Glomerular visceral epithelial cell (primary cell): ENCODE data around the gene PRELID2.
"Not testable (repeated sequence)": the region's sequence is repeated elsewhere in the genome, so short reads cannot be mapped to it uniquely, and the experiment has no call there.

Source experiments
- DNase-seq: peaks from one replicate; pipeline ENCODE4 v3.0.0-alpha.2; 2016; ENCODE audit errors: extremely low spot score

The PRELID2 gene

DNA sequence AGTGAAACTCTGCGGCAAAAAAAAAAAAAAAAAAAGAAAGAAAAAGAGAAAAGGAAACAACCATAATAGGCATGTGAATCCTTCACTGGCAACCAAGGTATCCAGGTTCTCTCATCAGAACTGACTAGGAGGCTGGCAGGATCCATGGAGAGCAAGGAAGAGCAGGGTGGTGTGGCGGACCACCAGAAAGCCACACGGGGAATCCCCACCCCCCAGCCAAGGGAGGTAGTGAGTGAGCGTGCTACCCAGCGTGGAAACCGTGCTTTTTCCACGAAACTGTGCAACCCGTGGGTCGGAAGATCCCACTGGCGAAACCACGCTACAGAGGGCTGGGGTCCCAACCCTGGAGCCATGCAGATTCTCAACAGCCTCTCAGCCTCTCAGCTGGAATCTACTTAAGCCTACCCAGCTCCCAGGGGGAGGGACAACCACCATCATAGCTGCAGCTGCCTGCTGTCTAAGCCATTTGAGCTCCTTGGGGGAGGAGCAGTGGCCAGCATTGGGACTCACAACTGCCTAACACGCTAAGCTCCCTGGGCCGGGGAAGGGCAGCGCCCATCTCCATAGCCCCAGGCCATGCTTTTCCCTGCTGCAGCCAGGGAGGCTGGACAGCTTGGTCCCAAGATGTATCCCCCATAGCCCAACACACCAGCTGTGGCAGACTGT lies 91.6 kb downstream of the PRELID2 start:
- DNase-seq = no peak

GRCh38 chr5:145739843-145740242 lies 95.3 kb downstream of the PRELID2 start:
- no peak for DNase-seq

- DNase-seq = no peak
These were observed 96.9 kb downstream of the PRELID2 start for GRCh38 chr5:145738227-145738626.

DNA sequence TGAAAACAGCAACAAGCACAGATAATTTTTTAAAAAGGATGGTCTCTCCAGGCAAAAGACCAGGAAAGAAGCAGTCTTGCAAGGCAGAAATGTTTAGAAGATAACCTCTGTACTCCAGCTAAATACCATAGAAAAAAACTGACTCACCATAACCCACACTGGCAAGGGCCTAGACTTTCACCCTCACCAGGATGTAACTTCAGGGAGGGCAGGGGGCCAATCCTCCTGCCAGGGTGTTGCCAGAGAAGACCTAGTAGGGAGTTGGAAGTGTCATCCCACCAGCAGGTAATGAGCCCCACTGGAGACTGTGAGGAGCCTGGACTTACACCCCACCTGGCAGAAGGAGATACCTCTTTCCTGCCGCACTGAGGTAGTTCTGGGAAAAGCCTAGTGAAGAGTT lies 97.6 kb downstream of the PRELID2 start:
- no peak for DNase-seq

DNA sequence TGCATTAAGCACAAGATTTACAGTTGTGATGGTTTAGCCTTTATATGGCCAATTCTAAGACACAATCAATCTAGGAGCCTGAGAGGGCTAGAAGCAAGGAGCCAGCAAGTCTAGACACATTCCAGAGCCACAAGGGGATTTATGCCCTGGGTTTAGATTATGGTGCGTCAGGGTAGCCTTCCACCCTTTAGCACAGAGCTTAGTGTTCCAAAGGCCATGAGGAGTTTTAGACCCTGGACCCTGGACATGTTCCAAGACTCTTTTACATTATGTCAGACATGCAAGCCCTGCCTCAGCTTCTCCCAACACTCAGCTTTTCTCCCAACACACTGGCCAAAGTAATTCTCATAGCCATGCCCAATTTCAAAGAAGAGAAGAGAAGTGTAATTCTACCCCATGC lies 105.2 kb downstream of the PRELID2 start:
- DNase-seq = not testable (repeated sequence)

- DNase-seq = no peak
These were observed 111.6 kb downstream of the PRELID2 start for GRCh38 chr5:145723516-145723915.

GRCh38 chr5:145718956-145719355 lies 116.2 kb downstream of the PRELID2 start:
- DNase-seq = peak; percentile 17

DNA sequence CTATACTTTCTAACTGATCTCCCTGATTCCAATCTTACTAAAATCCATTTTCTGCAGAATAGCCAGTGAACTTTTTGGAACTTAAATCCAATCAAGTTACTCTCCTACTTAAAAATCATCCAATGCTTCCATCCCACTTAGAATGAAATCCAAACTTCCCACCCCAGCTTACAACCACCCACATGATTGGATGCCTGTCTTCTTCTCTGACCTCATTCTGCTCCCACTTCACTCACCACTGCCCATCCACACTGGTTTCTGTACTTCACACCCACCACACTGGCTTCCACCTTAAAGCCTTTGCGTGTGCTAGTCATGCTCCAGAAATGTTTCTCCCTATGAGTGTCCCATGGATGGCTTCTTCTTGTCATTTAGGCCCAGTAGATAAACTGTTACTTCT lies 119.7 kb downstream of the PRELID2 start:
- DNase-seq = no peak

DNA sequence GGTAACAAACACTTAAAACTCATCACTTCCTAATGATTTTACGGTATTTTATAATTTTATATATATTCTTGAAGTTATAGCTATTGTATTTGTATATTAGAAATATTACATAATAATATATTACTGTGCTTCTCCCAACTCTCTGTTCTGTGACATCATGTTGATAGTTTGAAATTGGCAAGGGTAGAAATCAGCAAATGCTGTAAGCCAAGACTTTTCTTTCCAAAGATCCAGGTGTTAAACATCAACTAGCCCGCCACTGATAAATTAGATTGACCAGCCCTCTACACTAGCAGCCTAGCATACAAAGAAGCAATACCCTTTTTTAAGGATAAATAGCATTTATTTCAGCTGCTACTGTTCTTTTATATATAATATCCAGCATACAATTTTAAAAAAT lies 122.9 kb downstream of the PRELID2 start:
- DNase-seq = no peak

DNA sequence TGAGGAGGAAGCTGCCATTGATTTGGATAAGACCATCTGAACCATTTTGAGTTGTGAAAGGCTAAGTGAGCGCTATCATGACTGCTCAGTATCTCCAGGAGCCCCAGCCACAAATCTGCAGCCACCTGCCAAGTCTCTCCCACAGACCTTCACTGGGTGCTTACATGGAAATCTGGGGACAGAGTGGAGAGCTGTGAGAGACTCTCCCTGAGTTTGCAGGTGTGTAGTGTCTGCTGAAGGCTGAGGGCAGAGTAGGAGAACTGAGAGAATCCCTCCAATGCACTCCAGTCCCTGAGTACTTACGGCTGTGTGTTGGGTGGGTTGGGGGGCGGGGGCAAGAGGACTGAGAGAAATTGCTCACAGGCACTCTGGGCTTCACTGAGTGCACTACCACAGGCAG lies 123.7 kb downstream of the PRELID2 start:
- no peak for DNase-seq
